ENCODE results near the gene BCAS4.

GRCh38 chr20:50831622-50832021, 36.8 kb downstream of the BCAS4 start:
- TF ChIP-seq EZH2 (IDR thresholded peaks at IDR 0.05; ENCODE audit: borderline replicate concordance, low read length) (no peak), CTCF (IDR thresholded peaks at IDR 0.05; ENCODE audit: low read length) (no peak)
